HEK293 (cell line): Measurements from ENCODE around the gene PFAS.

Experiments used
- CTCF ChIA-PET: fragments of 350-600 bp; formaldehyde crosslinking; extraction: SDS; loops from one replicate; lab custom pipeline; 2021; ENCODE audit warnings: antibody characterized with exemption; lab: Yijun Ruan, JAX
- POLR2A ChIA-PET: fragments of 300-600 bp; formaldehyde crosslinking; extraction: SDS; loops from one replicate; lab custom pipeline; 2020; ENCODE audit warnings: antibody characterized with exemption, inconsistent platforms; lab: Yijun Ruan, JAX
- H3K27ac ChIP-seq: fragments of 200-500 bp; sonication (Bioruptor generic); 2 replicates; pipeline ENCODE4 v1.5.1; 2014; ENCODE audit warnings: low read depth, low read length, control low read depth, inconsistent platforms; ENCODE audit errors: extremely low read depth
- H3K36me3 ChIP-seq, 2 experiments: fragments of 200-500 bp in 1 of 2; sonication (Bioruptor generic) in 1 of 2; 1 replicate in 1 of 2; 2 replicates in 1 of 2; pipeline ENCODE4 v1.5.1; 2014 to 2017; ENCODE audit warnings: inconsistent platforms in 2 of 2, low read length in 2 of 2; ENCODE audit not compliant: control insufficient read depth in 2 of 2, insufficient read depth in 1 of 2
- H3K4me1 ChIP-seq: fragments of 200-500 bp; sonication (Bioruptor generic); 2 replicates; pipeline ENCODE4 v1.5.1; 2014; ENCODE audit warnings: mild to moderate bottlenecking, low read length, inconsistent platforms; ENCODE audit not compliant: control insufficient read depth, insufficient read depth
- H3K4me3 ChIP-seq: 2 replicates; pipeline ENCODE4 v1.5.1; 2011; ENCODE audit warnings: low read depth, mild to moderate bottlenecking, control low read depth, low read length, moderate library complexity
- H3K9me3 ChIP-seq: fragments of 200-500 bp; sonication (Bioruptor generic); 2 replicates; pipeline ENCODE4 v1.5.1; 2014; ENCODE audit warnings: low read depth, low read length, inconsistent platforms; ENCODE audit not compliant: control insufficient read depth, insufficient read depth
- KLF7 ChIP-seq: fragments of 450-650 bp; formaldehyde crosslinking; IDR thresholded peaks from 2 replicates; pipeline ENCODE4 v1.5.1; 2016; ENCODE audit warnings: missing biosample characterization, missing genetic modification characterization, borderline replicate concordance
- REPIN1 ChIP-seq: fragments of 450-650 bp; formaldehyde crosslinking; IDR thresholded peaks from 2 replicates; pipeline ENCODE4 v1.5.1; 2017; ENCODE audit warnings: missing biosample characterization, missing genetic modification characterization, low read depth
- SP7 ChIP-seq: fragments of 450-650 bp; formaldehyde crosslinking; IDR thresholded peaks from 2 replicates; pipeline ENCODE4 v1.5.1; 2016; ENCODE audit warnings: missing biosample characterization, missing genetic modification characterization
- TSHZ1 ChIP-seq: fragments of 450-650 bp; formaldehyde crosslinking; IDR thresholded peaks from 2 replicates; pipeline ENCODE4 v1.5.1; 2016; ENCODE audit warnings: missing biosample characterization, missing genetic modification characterization, borderline replicate concordance
- ZBTB7A ChIP-seq: fragments of 450-650 bp; formaldehyde crosslinking; IDR thresholded peaks from 2 replicates; pipeline ENCODE4 v1.5.1; 2016; ENCODE audit warnings: low read depth, missing biosample characterization, missing genetic modification characterization
- ZNF10 ChIP-seq: fragments of 450-650 bp; formaldehyde crosslinking; IDR thresholded peaks from 2 replicates; pipeline ENCODE4 v1.5.1; 2017; ENCODE audit warnings: missing biosample characterization, missing genetic modification characterization
- ZNF121 ChIP-seq: fragments of 450-650 bp; formaldehyde crosslinking; IDR thresholded peaks from 2 replicates; pipeline ENCODE4 v1.5.1; 2016; ENCODE audit warnings: missing biosample characterization, missing genetic modification characterization
- ZNF362 ChIP-seq: fragments of 450-650 bp; formaldehyde crosslinking; IDR thresholded peaks from 2 replicates; pipeline ENCODE4 v1.5.1; 2016; ENCODE audit warnings: missing biosample characterization, missing genetic modification characterization
- ZNF398 ChIP-seq: fragments of 450-650 bp; formaldehyde crosslinking; IDR thresholded peaks from 2 replicates; pipeline ENCODE4 v1.5.1; 2017; ENCODE audit warnings: missing biosample characterization, missing genetic modification characterization
- ZNF544 ChIP-seq: fragments of 450-650 bp; formaldehyde crosslinking; IDR thresholded peaks from 2 replicates; pipeline ENCODE4 v1.5.0; 2017; ENCODE audit warnings: missing biosample characterization, missing genetic modification characterization
- ZNF600 ChIP-seq: fragments of 450-650 bp; formaldehyde crosslinking; IDR thresholded peaks from 2 replicates; pipeline ENCODE4 v1.5.1; 2016; ENCODE audit warnings: missing biosample characterization, missing genetic modification characterization
- ZNF610 ChIP-seq: fragments of 450-650 bp; formaldehyde crosslinking; IDR thresholded peaks from 2 replicates; pipeline ENCODE4 v1.5.1; 2016; ENCODE audit warnings: missing biosample characterization, missing genetic modification characterization, borderline replicate concordance
- ZNF707 ChIP-seq: fragments of 450-650 bp; formaldehyde crosslinking; IDR thresholded peaks from 2 replicates; pipeline ENCODE4 v1.5.1; 2016; ENCODE audit warnings: missing biosample characterization, missing genetic modification characterization
- ZNF792 ChIP-seq: fragments of 450-650 bp; formaldehyde crosslinking; IDR thresholded peaks from 2 replicates; pipeline ENCODE4 v1.5.1; 2016; ENCODE audit warnings: missing biosample characterization, missing genetic modification characterization
- ZNF837 ChIP-seq: fragments of 450-650 bp; formaldehyde crosslinking; IDR thresholded peaks from 2 replicates; pipeline ENCODE4 v1.5.1; 2016; ENCODE audit warnings: missing biosample characterization, missing genetic modification characterization
- ZNF843 ChIP-seq: fragments of 450-650 bp; formaldehyde crosslinking; IDR thresholded peaks from 2 replicates; pipeline ENCODE4 v1.5.1; 2016; ENCODE audit warnings: missing biosample characterization, missing genetic modification characterization
- ZSCAN18 ChIP-seq: fragments of 450-650 bp; formaldehyde crosslinking; IDR thresholded peaks from 2 replicates; pipeline ENCODE4 v1.5.1; 2016; ENCODE audit warnings: missing biosample characterization, missing genetic modification characterization
- ZSCAN4 ChIP-seq: fragments of 450-650 bp; formaldehyde crosslinking; IDR thresholded peaks from 2 replicates; pipeline ENCODE4 v1.5.1; 2017; ENCODE audit warnings: missing biosample characterization, missing genetic modification characterization

Gene PFAS

GRCh38 chr17:8234361-8235270 lies 14.5 kb upstream of the PFAS start:
- peaks cover 47 to 92% of the 10 kb centered on the region in 2 experiments for H3K36me3 ChIP-seq
- ChIA-PET CTCF (interaction anchor here (0.7 to 1.0 kb wide), 4 partner anchors 18 to 341 kb away, joined by 3 to 5 read pairs (median 4); no protein-coding TSS in a partner anchor), POLR2A (interaction anchor here (1.2 to 2.0 kb wide), 3 partner anchors 13 to 142 kb away, joined by 3 to 8 read pairs (median 6); partner anchors contain the start of genes CTC1 and KRABD2)
- H3K9me3 ChIP-seq = no peaks in the 10 kb centered on the region
- H3K27ac ChIP-seq = no peak overlapping the region
- H3K4me1 ChIP-seq = no peaks in the 10 kb centered on the region
- TF ChIP-seq ZNF843 (tag by site-specific recombination) (no peak), ZNF600 (tag by site-specific recombination) (0 out of 2 replicates have a peak, but pooled peaks have one; percentile 25), ZNF10 (no peak), ZNF398 (no peak)
- H3K4me3 ChIP-seq = no peak overlapping the region

- CTCF ChIA-PET = interaction anchor here (0.9 to 1.0 kb wide), 2 partner anchors 48 to 65 kb away, joined by 3 to 4 read pairs; no protein-coding TSS in a partner anchor
- TF ChIP-seq KLF7 = no peak
- TF ChIP-seq ZNF362 = no peak
- TF ChIP-seq ZNF792 (tag by site-specific recombination) = no peak
- no peak for TF ChIP-seq ZSCAN4 (tag by site-specific recombination)
- no peak for TF ChIP-seq ZNF837 (tag by site-specific recombination)
- no peak for TF ChIP-seq TSHZ1 (tag by site-specific recombination)
- no peak for TF ChIP-seq ZNF707 (tag by site-specific recombination)
- TF ChIP-seq REPIN1 (tag by site-specific recombination) = no peak
- no peak for TF ChIP-seq ZNF610
- TF ChIP-seq ZNF544 (tag by site-specific recombination) = no peak
- TF ChIP-seq ZBTB7A (tag by site-specific recombination) = no peak
- no peak for TF ChIP-seq ZNF121 (tag by site-specific recombination)
- no peak for TF ChIP-seq ZSCAN18 (tag by site-specific recombination)
- TF ChIP-seq SP7 (tag by site-specific recombination) = no peak
- Histone ChIP-seq H3K4me1 (no peaks in the 10 kb centered on the region), H3K36me3 (peaks cover 42 to 86% of the 10 kb centered on the region in 2 experiments), H3K27ac (no peak overlapping the region), H3K9me3 (no peaks in the 10 kb centered on the region), H3K4me3 (no peak overlapping the region)
- POLR2A ChIA-PET = interaction anchor here (1.2 to 2.0 kb wide), 3 partner anchors 12 to 141 kb away, joined by 3 to 8 read pairs (median 6); partner anchors contain the start of genes CTC1 and KRABD2
Measured at GRCh38 chr17:8235676-8236075, 13.4 kb upstream of the PFAS start.
